CD4-positive, alpha-beta memory T cell (primary cell): ENCODE measurements around the gene MAF. TPM values are rescaled to one million over a fixed set of nuclear protein-coding genes. Genes with fewer than 3 reads are reported as not detected.
A peak's percentile ranks its signal among the peaks of the same experiment; 100 is the strongest.

Experiments used
- CTCF ChIA-PET: fragments of 350-600 bp; sonication (Branson Sonifier 250); formaldehyde crosslinking; loops from one replicate; lab custom pipeline; 2021; ENCODE audit warnings: inconsistent platforms; ENCODE audit not compliant: partially characterized antibody; lab: Charles Lee
- POLR2A ChIA-PET: fragments of 350-600 bp; sonication (Branson Sonifier 250); formaldehyde crosslinking; loops from one replicate; lab custom pipeline; 2021; ENCODE audit not compliant: partially characterized antibody; lab: Charles Lee
- DNase-seq, 5 donors: peaks; one replicate each; pipeline versions ENCODE4 v3.0.0 to v3.0.0-alpha.2; 2020 to 2022; ENCODE audit warnings: mixed read lengths in 1 of 5
- H3K27ac ChIP-seq: one replicate; pipeline ENCODE4 v1.7.0; 2013; ENCODE audit warnings: low read depth, low read length
- H3K27me3 ChIP-seq: 2 replicates; pipeline ENCODE4 v1.7.0; 2013; ENCODE audit warnings: mild to moderate bottlenecking, low read length, moderate library complexity; ENCODE audit not compliant: insufficient read depth
- H3K36me3 ChIP-seq: 2 replicates; pipeline ENCODE4 v1.7.0; 2013; ENCODE audit warnings: mild to moderate bottlenecking, low read length, moderate library complexity; ENCODE audit not compliant: insufficient read depth
- H3K4me1 ChIP-seq: 2 replicates; pipeline ENCODE4 v1.7.0; 2013; ENCODE audit warnings: mild to moderate bottlenecking, low read length, moderate library complexity; ENCODE audit not compliant: insufficient read depth
- H3K4me3 ChIP-seq, 2 donors: one replicate each; pipeline ENCODE4 v1.7.0; 2013; ENCODE audit warnings: low read length in 2 of 2, mild to moderate bottlenecking in 1 of 2
- H3K9me3 ChIP-seq, 2 donors: one replicate each; pipeline ENCODE4 v1.7.0; 2013; ENCODE audit warnings: low read length in 2 of 2, control low read depth in 1 of 2; ENCODE audit not compliant: control insufficient read depth in 1 of 2
- H3K27ac Mint-ChIP-seq, 7 donors: one replicate each; pipeline ENCODE4 v1.8.0; 2020 to 2021; ENCODE audit warnings: mixed read lengths in 7 of 7, mild to moderate bottlenecking in 6 of 7, inconsistent platforms in 3 of 7, moderate library complexity in 3 of 7
- H3K27me3 Mint-ChIP-seq, 2 donors: one replicate each; pipeline ENCODE4 v1.8.0; 2020 to 2021; ENCODE audit warnings: mixed read lengths in 2 of 2
- H3K36me3 Mint-ChIP-seq, 2 donors: one replicate each; pipeline ENCODE4 v1.8.0; 2020 to 2021; ENCODE audit warnings: mixed read lengths in 2 of 2, inconsistent platforms in 1 of 2, mild to moderate bottlenecking in 1 of 2
- H3K4me1 Mint-ChIP-seq, 4 donors: one replicate each; pipeline ENCODE4 v1.8.0; 2020 to 2021; ENCODE audit warnings: mixed read lengths in 4 of 4, mild to moderate bottlenecking in 1 of 4
- H3K4me3 Mint-ChIP-seq, 8 donors: one replicate each; pipeline ENCODE4 v1.8.0; 2020 to 2021; ENCODE audit warnings: mixed read lengths in 8 of 8, mild to moderate bottlenecking in 7 of 8, moderate library complexity in 6 of 8, inconsistent platforms in 3 of 8
- H3K9me3 Mint-ChIP-seq, 8 donors: one replicate each; pipeline ENCODE4 v1.8.0; 2020 to 2021; ENCODE audit warnings: mixed read lengths in 8 of 8, mild to moderate bottlenecking in 5 of 8, inconsistent platforms in 3 of 8, moderate library complexity in 1 of 8
- intact Hi-C: fragments of 100-400 bp; cut with micrococcal nuclease; formaldehyde crosslinking; loops from one replicate; pipeline ENCODE4 v1.15.1; 2023
- polyA plus RNA-seq, 2 donors: library from polyadenylated mRNA; unstranded; fragments of 300-500 nt; fragmentation: Illumina TruSeq; gene quantifications; one replicate each; pipeline ENCODE4 v1.2.3, GENCODE V29; 2021
- total RNA-seq, 2 experiments: library from RNA; stranded (reverse); gene quantifications; one replicate each; pipeline ENCODE4 v1.2.3, GENCODE V29; 2021

Gene MAF
- total and polyA plus RNA-seq, 4 experiments from 2014 or later = 1.1 to 79.4 (median 39.2) TPM

DNA sequence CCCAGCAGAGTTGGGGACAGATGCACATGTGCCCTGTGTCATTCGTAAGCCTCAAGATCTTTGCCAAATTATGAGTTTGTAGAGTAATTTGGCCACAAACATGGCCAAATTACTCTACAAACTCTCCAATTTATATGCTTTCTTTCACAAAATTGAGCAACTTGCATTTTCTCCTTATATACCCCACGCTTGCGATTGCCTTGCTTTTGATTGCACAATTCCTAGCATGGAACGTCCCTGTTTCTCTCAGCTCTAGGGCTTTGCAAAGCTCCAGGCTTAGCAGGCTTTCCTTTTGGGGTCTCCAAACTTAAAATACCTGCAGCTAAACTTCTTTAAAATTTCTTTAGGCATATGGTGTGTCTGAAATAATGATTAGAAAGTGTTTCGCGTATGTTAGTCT, 28.5 kb upstream of the MAF start:
- H3K27me3 Mint-ChIP-seq = no peaks in the 10 kb centered on the region
- POLR2A ChIA-PET = interaction anchor here (0.7 to 2.0 kb wide), 3 partner anchors 11 to 28 kb away, joined by 3 to 5 read pairs (median 4); no protein-coding TSS in a partner anchor
- no peaks in the 10 kb centered on the region for H3K36me3 ChIP-seq
- H3K9me3 Mint-ChIP-seq = peaks cover 0 to 1% (median 0%) of the 10 kb centered on the region in 8 donors
- H3K4me1 Mint-ChIP-seq = peaks cover 15 to 38% (median 20%) of the 10 kb centered on the region in 4 donors
- no peak for DNase-seq
- intact Hi-C loops = no loop called here
- H3K4me3 ChIP-seq = no peak overlapping the region
- no peaks in the 10 kb centered on the region for H3K27me3 ChIP-seq
- H3K4me1 ChIP-seq = peaks cover 26% of the 10 kb centered on the region
- no peak overlapping the region for H3K4me3 Mint-ChIP-seq
- no peaks in the 10 kb centered on the region for H3K9me3 ChIP-seq
- no peaks in the 10 kb centered on the region for H3K36me3 Mint-ChIP-seq
- H3K27ac ChIP-seq = no peak overlapping the region
- peak overlapping the region in 4 of 7 donors; percentile 47 to 83 (median 61) for H3K27ac Mint-ChIP-seq
- CTCF ChIA-PET = no interaction called here

DNA sequence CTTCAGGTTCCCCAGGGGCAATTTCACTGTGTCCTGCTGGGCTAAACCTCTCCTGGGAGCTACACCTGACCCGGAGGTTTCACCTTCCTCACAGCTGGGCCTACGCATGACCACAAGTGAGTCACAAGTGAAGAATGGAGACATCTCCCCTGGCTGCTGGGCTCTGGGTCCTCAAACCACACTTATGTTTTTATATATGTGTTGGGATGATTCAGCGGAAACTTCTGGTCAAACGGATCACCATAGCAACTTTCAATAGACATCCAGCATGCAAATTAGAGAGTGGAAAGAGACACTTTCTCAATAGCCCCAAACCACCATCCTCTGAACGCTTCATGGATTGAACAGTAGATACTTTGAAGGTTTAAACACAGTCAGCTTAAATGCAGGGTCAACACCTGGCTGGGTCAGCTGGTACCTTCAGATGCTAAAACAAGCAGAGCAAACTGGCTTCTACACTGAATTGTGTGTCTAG, 28.0 kb upstream of the MAF start:
- Mint-ChIP-seq H3K36me3 (no peaks in the 10 kb centered on the region), H3K27me3 (peaks cover 0 to 2% of the 10 kb centered on the region in 2 donors), H3K9me3 (peaks cover 0 to 1% (median 0%) of the 10 kb centered on the region in 8 donors), H3K4me3 (peak overlapping the region in 2 of 8 donors; percentile 0 to 4), H3K27ac (peak overlapping the region in 6 of 7 donors; percentile 3 to 83 (median 48)), H3K4me1 (peaks cover 15 to 38% (median 20%) of the 10 kb centered on the region in 4 donors)
- ChIA-PET POLR2A (interaction anchor here (0.7 to 2.0 kb wide), 3 partner anchors 11 to 27 kb away, joined by 3 to 5 read pairs (median 4); no protein-coding TSS in a partner anchor), CTCF (no interaction called here)
- H3K4me3 ChIP-seq = no peak overlapping the region
- no peaks in the 10 kb centered on the region for H3K36me3 ChIP-seq
- H3K27ac ChIP-seq = no peak overlapping the region
- intact Hi-C loops = no loop called here
- H3K9me3 ChIP-seq = no peaks in the 10 kb centered on the region
- H3K27me3 ChIP-seq = no peaks in the 10 kb centered on the region
- DNase-seq = peak in 2 of 5 donors; percentile 14 to 62
- H3K4me1 ChIP-seq = peaks cover 26% of the 10 kb centered on the region

DNA sequence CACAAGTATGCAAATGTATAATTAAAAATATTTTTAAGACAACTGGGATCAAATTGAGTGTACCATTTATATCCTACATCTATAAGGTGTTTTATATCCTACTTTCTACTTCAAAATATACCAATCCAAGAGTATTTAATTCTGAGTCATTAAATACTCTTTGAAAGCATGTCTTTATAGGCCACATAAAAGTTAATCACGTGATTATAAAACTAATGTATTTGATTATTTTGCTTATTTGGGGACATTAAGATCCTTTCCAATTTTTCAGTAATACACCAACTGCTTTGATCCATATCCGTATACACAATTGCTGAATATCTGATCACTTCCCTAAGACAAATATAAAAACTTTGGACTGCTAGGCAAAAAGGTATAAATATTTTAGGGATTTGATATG, 26.6 kb upstream of the MAF start:
- Histone ChIP-seq H3K36me3 (no peaks in the 10 kb centered on the region), H3K4me3 (no peak overlapping the region), H3K9me3 (no peaks in the 10 kb centered on the region), H3K27ac (no peak overlapping the region), H3K4me1 (peaks cover 18% of the 10 kb centered on the region), H3K27me3 (no peaks in the 10 kb centered on the region)
- Mint-ChIP-seq H3K4me3 (no peak overlapping the region), H3K27ac (no peak overlapping the region), H3K4me1 (peaks cover 12 to 32% (median 15%) of the 10 kb centered on the region in 4 donors), H3K36me3 (no peaks in the 10 kb centered on the region), H3K27me3 (peaks cover 0 to 2% of the 10 kb centered on the region in 2 donors), H3K9me3 (peaks cover 0 to 1% (median 0%) of the 10 kb centered on the region in 8 donors)
- ChIA-PET POLR2A (interaction anchor here (1.3 kb wide), 1 partner anchor 27 kb away, joined by 4 read pairs; the partner anchor contains the start of gene MAF), CTCF (no interaction called here)
- intact Hi-C loops = no loop called here
- no peak for DNase-seq

DNA sequence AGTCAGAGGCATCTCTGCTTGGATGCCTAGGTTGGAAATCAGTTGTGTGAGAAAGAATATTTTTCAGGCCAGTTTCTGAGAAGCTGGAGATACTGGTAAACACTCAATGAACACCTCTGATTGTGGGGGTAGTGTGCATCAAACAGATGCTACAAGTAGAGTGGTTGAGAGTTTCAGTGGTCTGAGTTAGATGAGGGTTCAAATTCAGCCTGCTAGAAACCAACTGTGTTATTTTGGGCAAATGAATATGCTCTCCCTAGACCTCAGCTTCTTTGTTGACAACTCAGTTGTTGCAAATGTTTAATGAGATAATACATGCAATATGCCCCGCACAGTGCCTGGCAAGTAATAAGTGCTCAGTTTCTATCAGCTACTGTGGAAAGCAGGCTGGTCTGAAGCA, 25.2 kb upstream of the MAF start:
- no peaks in the 10 kb centered on the region for H3K9me3 ChIP-seq
- no peaks in the 10 kb centered on the region for H3K36me3 Mint-ChIP-seq
- no peaks in the 10 kb centered on the region for H3K27me3 ChIP-seq
- no peak overlapping the region for H3K4me3 Mint-ChIP-seq
- no peaks in the 10 kb centered on the region for H3K36me3 ChIP-seq
- ChIA-PET CTCF (interaction anchor here (1.1 kb wide), 1 partner anchor 24 kb away, joined by 4 read pairs; no protein-coding TSS in a partner anchor), POLR2A (interaction anchor here (1.2 to 1.3 kb wide), 2 partner anchors 24 to 26 kb away, joined by 4 read pairs; partner anchors contain the start of gene MAF)
- peaks cover 8 to 23% (median 11%) of the 10 kb centered on the region in 4 donors for H3K4me1 Mint-ChIP-seq
- intact Hi-C loops = no loop called here
- H3K9me3 Mint-ChIP-seq = peaks cover 0 to 1% (median 0%) of the 10 kb centered on the region in 8 donors
- H3K27ac ChIP-seq = no peak overlapping the region
- peaks cover 14% of the 10 kb centered on the region for H3K4me1 ChIP-seq
- H3K27me3 Mint-ChIP-seq = peaks cover 0 to 2% of the 10 kb centered on the region in 2 donors
- DNase-seq = no peak
- H3K27ac Mint-ChIP-seq = peak overlapping the region in 1 of 7 donors; percentile 38
- H3K4me3 ChIP-seq = no peak overlapping the region

DNA sequence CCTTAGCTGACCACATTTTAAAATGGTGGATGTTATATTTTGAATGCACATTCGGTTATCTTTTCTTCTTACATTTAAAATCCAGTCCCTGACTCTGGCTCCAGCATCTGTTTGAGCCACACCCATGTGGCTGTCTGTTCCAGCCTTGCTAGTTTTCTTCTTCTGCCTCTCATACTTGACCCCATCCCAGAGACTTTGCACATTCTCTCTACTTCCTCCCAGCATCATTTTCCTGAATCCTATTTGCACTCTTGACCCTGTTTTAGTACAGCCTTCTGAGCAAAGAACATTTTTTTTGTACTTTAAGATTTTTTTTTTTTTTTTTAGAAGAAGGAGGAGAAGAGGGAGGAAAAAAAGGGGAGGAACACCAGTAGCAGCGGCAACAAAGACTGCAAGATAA, 23.3 kb upstream of the MAF start:
- no peak overlapping the region for H3K27ac Mint-ChIP-seq
- H3K9me3 ChIP-seq = no peaks in the 10 kb centered on the region
- peaks cover 13 to 25% (median 20%) of the 10 kb centered on the region in 4 donors for H3K4me1 Mint-ChIP-seq
- intact Hi-C loops = no loop called here
- no peaks in the 10 kb centered on the region for H3K27me3 ChIP-seq
- no peak overlapping the region for H3K27ac ChIP-seq
- no peaks in the 10 kb centered on the region for H3K36me3 ChIP-seq
- H3K4me1 ChIP-seq = peaks cover 19% of the 10 kb centered on the region
- DNase-seq = no peak
- no peaks in the 10 kb centered on the region for H3K36me3 Mint-ChIP-seq
- CTCF ChIA-PET = interaction anchor here (1.0 to 1.4 kb wide), 3 partner anchors 9 to 22 kb away, joined by 3 to 4 read pairs (median 3); no protein-coding TSS in a partner anchor
- peaks cover 0 to 4% (median 0%) of the 10 kb centered on the region in 8 donors for H3K9me3 Mint-ChIP-seq
- POLR2A ChIA-PET = no interaction called here
- H3K27me3 Mint-ChIP-seq = peaks cover 0 to 2% of the 10 kb centered on the region in 2 donors
- no peak overlapping the region for H3K4me3 ChIP-seq
- no peak overlapping the region for H3K4me3 Mint-ChIP-seq

DNA sequence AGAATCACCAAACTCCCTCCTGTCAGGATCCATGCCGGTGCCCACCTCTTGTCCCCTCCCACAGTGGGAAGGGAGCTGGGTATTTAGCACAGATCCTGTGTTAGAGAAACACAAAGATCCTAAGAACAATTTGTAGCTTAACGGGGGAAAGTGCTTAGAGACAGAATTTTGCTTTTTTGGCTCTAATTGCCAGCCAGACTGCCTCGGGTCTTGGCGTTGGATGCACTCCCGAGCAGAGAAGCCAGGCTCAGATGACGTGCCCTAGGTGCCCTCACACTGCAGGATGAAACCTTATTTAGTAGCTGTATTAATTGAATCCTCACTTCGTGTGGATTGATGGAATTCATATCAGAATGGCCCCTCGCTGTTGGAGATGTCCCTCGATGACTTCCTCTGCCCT, 22.5 kb upstream of the MAF start:
- Histone ChIP-seq H3K4me3 (no peak overlapping the region), H3K36me3 (no peaks in the 10 kb centered on the region), H3K27ac (no peak overlapping the region), H3K27me3 (no peaks in the 10 kb centered on the region), H3K9me3 (no peaks in the 10 kb centered on the region), H3K4me1 (peaks cover 19% of the 10 kb centered on the region)
- DNase-seq = no peak
- intact Hi-C loops = no loop called here
- H3K4me3 Mint-ChIP-seq = no peak overlapping the region
- H3K4me1 Mint-ChIP-seq = peaks cover 13 to 25% (median 19%) of the 10 kb centered on the region in 4 donors
- ChIA-PET CTCF (interaction anchor here (1.0 to 1.4 kb wide), 3 partner anchors 9 to 21 kb away, joined by 3 to 4 read pairs (median 3); no protein-coding TSS in a partner anchor), POLR2A (no interaction called here)
- H3K27ac Mint-ChIP-seq = peak overlapping the region in 1 of 7 donors; percentile 40
- H3K36me3 Mint-ChIP-seq = no peaks in the 10 kb centered on the region
- H3K9me3 Mint-ChIP-seq = peaks cover 0 to 4% (median 0%) of the 10 kb centered on the region in 8 donors
- H3K27me3 Mint-ChIP-seq = peaks cover 0 to 2% of the 10 kb centered on the region in 2 donors

DNA sequence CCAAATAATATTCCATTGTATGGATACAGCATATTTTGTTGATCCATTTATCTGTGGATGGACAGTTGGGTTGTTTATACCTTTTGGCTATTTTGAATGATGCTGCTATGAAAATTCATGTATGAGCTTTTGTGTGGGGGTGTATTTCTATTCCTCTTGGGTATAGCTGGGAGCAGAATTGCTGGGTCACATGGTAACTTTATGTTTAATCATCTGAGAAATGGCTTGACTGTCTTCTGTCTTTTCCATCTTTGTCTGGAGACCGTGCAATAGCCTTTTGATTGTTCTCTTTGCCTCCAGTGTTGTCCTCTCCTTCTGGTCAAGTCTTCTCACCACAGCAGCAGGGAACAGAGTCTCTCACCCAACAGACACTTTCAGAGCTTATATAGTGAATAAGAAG, 20.5 kb upstream of the MAF start:
- Histone ChIP-seq H3K4me1 (peaks cover 27% of the 10 kb centered on the region), H3K27ac (no peak overlapping the region), H3K36me3 (no peaks in the 10 kb centered on the region), H3K27me3 (no peaks in the 10 kb centered on the region), H3K4me3 (no peak overlapping the region), H3K9me3 (no peaks in the 10 kb centered on the region)
- peaks cover 23 to 32% (median 28%) of the 10 kb centered on the region in 4 donors for H3K4me1 Mint-ChIP-seq
- ChIA-PET POLR2A (no interaction called here), CTCF (no interaction called here)
- H3K27ac Mint-ChIP-seq = no peak overlapping the region
- intact Hi-C loops = no loop called here
- H3K4me3 Mint-ChIP-seq = no peak overlapping the region
- peaks cover 0 to 4% (median 0%) of the 10 kb centered on the region in 8 donors for H3K9me3 Mint-ChIP-seq
- DNase-seq = no peak
- no peaks in the 10 kb centered on the region for H3K36me3 Mint-ChIP-seq
- H3K27me3 Mint-ChIP-seq = peaks cover 0 to 2% of the 10 kb centered on the region in 2 donors
